ENCODE measurements around the gene ALK.

Gene ALK

DNA sequence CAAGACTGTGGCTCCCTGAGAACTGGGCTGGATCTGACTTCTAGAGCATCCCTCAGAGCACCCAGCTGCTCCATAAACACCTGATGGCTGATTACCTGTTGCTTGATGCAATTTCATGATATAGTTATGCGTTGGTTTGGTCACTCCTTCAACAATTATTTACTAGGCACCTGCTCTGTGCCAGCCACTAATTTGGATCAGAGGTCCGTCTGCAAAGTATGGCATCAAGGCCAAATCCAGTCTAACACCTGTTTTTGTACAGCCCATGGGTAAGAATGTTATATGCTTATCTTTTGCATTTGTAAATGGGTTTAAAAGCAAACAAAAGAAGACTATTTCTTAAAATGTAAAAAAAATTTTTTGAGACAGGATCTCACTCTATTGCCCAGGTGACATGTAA, 348.2 kb downstream of the ALK start:
- no peak for DNase-seq

DNA sequence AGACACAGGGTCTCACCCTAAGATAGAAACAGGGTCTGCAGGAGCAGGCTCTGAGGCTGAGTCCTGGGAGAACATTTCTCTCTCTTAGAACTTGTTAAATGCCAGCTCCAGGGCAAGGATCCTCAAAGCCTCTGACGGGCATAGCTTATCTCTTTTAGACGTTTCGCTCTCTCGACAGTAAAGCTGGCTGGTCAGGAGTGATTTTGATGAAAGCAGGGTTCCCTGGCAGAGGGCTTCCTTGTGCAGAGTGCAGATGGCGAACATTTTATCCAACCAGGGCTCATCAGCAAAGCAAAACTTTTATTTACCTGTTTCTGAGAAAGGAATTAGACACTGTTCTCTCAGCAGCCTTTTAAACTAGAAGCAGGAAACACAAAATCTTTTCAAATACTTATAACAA, 350.8 kb downstream of the ALK start:
- no peak for DNase-seq

DNA sequence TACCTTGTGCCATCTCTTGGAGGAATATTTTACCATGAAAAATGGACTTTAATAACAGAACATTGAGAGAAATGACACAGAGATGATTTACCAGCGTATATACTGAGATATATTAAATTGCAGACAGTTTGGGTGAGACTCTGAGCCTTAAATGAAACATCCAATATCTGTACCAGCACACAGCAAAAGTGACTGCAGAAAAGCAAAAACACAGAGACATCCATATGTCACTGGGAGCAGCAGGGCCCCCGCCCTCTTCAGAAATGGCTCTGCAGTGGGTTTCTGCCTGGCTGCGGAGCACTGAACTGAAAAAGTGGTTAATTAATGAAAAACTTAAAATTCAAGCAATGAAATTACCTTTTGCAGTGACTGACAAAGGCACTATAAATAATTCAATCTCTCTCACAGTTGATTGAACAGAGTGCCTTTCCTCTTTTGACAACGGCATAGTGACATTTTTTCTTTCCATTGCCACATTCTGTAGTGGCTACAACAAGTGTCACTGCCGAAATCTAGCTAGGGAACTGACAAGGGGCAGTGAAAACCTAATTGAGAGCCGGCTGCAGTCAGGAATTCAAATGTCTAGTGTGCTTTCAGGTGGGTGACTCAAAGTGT, 353.4 kb downstream of the ALK start:
- DNase-seq: no peak

DNA sequence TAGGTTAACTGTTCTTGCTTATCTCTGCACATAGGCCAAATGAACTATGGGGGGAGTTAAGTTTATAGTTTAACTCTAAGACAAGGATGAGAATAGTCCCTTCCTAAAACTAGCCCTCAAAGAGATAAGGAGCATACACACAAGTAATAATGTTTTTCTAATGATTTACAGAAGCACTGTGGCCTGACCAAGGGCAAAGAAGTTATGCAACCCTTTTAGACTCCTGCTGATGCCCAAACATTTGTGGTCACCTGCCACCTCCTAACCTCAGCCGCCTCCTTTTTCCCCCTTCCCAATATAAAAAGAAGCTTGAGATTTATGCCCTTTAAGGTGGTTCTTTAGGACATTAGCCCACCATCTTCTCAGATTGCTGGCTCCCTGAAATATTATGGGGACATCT, 357.7 kb downstream of the ALK start:
- DNase-seq: no peak

DNA sequence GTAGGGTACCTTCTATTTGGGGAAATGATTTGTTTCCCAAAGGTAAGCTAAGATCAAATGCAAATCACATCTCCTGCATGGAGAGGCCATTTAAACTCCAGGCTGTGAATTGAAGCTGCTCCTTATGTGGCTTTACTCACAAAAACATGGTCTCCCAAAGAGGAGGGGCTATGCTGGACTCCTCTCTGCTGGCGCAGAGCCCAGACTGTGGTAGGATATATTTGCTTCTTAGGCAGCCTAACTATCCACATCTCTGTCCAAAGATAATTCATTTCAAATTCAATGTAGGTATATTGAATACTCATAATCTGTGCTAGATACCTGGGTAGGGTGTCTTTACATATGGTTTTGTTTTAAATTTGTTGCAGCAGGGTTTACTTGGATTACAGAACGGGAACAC, 358.5 kb downstream of the ALK start:
- no peak for DNase-seq

DNA sequence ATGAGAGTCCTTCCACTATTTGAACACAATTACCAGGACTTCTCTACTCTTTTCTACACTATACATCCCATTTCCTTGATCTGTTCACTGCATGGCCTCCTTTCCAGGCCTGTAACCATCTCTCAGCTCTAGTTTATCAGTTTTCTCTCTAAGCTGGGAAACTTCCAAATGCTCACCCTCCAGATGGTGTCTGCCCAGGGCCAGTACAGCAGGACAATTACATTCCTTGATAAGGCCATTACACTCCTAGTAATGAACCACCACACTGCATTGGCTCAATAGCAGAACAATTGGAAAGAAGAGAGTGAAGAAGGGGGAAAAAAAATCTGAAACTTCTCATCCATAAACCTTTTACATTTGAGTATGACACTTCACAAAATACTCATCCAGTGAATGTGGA, 359.1 kb downstream of the ALK start:
- DNase-seq: no peak

DNA sequence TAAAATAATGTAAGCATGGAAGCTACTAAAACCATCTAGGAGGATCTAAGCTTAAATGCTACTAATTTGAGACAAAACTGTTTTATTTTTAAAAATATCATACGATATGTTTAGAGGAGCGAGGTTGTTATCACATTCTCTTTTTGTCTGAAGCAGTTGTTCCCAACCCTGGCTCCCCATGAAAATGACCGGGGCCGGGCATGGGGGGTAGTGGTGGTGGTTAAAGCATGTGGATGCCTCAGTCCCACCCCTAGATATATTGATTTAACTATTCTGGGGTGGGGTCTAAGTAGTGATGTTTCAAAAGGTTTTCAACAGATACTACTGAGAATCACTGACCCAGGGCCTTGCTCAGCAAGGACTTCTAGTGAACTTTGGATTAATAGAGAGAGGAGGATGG, 359.8 kb downstream of the ALK start:
- DNase-seq: no peak

DNA sequence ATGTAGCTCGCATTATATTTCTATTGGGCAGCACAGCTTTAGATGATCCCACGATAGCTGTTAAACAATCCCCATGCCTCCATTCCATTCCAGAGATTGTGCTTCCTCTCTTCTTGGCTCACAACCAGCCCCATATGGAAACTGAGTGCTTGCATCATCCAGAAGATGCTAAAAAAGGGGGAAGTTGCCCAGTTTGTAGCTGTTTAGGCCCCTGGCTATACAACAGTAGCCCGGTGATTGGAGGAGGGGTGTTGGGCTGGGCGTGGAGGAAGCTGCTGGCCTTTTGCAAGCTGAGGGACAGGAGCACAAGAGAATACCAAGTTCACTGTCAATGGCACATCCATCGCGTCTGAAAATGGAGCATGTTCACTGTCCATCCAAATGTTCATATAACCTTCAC, 360.2 kb downstream of the ALK start:
- no peak for DNase-seq

DNA sequence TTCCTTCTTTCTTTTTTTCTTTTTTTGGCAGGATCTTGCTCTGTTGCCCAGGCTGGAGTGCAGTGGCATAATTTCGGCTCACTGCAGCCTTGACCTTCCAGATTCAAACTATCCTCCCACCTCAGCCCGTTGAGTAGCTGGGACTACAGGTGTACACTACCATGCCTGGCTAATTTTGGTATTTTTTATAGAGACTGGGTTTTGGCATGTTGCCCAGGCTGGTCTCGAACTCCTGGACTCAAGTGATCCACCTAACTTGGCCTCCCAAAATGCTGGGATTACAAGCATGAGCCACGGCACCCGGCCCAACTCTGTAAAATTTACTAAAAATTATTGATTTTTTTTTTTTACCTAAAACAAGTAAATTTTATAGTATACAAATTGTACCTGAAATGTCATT, 360.8 kb downstream of the ALK start:
- no peak for DNase-seq

DNA sequence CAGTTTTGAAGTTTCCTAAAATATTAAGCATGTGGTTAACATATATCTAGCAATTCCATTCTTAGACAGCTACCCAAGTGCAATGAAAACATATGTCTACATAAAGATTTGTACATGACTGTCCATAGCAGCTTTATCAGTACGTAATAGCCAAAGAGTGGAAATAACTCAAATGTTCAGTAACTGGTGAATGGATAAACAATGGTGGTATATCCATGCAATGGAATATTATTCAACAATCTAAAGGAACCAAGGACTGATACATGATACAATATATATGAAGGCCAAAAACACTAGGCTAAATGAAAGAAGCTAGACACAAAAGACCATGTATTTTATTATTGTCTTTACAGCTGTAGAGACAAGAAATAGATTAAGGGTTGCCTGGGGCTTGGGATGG, 361.4 kb downstream of the ALK start:
- DNase-seq: no peak

DNA sequence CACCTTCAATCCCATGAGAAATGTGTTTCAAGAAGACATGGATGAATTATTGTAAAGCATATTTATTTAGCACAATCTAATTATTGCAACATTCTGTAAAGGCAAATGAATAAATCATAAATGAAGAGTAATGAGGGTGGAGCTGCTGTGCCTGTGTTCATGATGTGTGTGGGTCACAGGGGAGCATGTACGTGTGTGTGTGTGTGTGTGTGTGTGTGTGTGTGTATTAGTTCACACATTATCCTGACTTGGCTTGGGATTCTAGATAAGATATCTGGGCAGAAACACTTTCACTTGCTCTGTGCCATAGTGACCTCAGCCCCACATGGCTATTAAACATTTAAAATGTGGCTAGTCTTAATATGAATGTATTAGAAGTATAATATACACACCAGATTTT, 361.8 kb downstream of the ALK start:
- DNase-seq: no peak

DNA sequence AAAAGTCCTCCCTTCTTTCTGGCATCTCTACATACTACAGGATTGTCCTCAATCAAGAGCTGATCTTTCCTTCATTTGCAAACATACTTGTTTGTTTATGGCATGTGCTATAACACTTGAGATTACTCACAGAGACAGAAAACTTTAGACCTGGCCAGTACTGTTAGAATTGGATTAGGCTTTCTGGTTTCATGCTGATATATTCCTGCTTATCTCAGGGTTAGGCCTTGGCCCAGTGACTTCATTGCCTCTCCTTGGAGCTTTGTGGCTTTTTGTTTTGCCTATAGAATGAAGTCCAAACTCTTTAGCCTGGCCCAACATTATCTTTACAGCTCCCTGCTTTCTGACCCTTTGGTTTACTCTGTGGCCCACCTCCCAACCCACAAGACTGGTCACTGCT, 363.3 kb downstream of the ALK start:
- no peak for DNase-seq

DNA sequence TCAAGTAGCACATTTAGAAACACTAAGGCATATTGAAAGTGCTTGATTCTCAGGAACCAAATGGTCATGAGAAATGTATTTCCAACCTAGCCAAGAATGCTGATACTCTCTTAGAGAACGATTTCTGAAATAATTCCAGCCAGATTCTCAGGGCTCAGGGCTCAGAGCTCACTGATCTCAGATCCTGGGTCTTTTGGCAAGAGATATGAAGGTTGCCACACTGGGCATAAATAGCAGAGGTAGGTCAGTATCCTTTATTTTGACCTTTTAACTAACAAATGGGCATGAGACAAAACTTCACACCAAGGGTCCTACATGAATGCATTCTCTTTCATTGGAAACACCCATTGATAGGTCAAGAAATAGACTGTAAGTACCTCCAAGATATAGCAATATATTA, 364.1 kb downstream of the ALK start:
- no peak for DNase-seq

DNA sequence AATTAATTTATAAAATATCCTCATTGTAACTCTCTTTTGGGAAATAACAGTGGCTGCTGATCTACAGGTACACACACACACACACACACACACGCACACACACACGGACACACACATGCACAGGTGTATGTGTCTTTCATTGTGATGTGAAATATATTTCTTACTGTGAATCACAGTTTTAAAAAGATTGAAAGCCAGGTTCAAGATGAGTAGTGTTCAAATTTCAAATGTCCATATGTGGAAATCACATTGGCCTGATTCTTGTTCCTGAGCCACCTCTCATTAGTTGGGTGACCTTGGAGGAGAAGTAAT, 372.4 kb downstream of the ALK start:
- DNase-seq: no peak

DNA sequence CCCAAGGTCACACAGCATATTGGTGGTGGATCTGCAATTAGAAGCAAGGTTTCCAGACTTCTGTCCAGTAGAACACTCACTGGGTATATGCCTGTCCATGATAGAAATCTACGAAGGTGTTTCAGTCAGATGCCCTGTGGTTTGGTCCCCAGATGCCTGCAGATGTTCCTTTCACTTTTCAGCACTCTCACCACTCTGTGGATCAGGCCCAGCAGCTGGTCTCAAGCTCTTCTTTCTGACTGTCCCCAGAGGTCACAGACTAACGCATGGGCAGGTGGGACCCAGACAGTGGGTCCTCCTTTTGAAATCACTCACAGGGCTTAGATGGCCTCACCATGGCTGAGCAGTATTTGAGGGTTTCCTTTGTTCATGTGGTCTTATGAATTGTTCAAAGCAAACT, 376.5 kb downstream of the ALK start:
- DNase-seq: no peak

DNA sequence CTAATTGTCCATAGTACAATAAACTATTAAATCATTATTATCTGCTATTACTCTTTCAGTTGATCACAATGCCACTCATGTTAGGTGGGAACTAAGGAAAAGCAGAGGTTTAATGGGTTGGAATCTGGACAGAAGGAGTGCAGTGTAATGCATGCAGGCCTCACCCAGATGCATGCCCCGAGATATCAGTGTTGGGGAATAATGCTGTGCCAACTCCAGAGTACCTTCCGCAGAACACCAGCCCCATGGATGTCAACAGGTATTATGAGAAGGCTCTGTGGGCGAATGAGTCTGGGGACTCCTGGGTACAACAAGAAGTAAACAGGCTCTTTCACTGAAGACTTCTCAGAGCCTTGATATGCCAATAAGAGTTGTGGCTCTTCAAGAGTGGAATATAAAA, 377.4 kb downstream of the ALK start:
- DNase-seq: no peak

DNA sequence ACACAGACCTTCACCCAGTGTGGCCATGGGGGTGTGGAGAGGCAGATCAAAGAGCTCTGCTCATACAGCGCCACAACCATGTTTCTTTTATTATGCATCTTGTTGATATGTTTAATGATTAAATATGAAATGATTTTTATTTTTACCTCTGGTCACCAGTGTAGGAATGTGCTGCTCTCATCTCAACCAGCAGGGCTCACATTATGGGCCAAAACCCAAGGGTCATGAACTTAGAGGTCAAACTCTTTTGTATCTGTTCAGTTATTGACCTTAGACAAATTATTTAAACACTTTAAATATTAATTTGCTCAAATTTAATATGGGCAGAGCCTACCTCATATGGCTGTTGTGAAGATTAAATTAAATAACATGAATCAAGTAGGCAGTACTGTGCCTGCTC, 386.2 kb downstream of the ALK start:
- DNase-seq: no peak

DNA sequence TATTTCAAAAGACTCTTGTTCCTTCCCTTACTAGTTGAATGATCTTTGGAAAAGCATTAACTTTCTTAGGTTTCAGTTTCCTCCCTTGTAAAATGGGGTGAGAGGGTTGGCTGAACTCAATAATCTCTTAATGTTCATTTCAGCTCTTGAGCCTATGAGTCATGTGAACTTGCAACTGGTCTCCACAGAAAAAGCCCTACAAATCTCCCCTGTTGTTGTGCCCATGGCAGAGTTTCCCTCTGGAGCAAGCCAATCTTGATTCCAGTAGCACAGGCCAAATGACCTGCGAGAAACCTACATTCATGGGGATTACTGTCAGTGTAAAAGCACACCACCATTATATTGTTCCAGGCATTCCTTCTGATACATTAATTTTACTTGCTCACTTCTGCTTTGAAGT, 388.9 kb downstream of the ALK start:
- no peak for DNase-seq

DNA sequence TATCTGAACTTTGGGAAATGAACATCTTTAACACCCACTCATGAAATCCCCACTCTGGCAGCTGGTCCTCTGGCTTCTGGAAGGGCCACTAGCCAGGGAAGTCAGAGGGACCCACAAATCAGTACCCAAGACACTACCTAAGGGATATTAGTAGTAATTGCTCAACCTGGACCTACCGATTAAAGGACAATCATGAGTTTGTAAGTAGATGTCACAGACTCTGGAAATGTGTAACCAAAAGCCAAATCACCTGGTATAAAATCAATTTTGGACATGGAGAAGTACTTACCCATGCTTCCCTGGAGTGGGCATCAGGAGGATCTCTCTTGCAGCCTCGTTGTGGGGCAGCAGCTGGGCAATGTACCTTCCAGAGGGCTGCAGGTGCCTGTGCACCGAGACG, 389.8 kb downstream of the ALK start:
- no peak for DNase-seq

DNA sequence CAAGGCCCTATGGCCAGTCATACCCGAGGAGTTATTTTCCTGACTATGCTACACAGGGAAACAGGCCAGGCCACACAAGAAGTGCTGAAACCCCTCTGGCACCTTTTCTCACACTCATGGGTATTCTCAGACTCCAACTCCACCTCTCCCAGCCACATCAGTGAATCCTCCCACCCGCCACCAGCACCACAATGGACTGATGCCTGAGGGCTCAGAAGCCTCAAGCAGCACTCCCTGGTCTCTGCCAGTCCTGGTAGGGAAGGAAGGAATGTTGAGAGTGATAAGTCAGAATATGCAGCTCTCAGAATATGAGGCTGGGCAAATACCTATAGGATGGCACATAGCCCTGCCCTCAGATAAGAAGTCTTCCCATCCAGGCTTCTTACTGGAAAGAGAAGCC, 391.1 kb downstream of the ALK start:
- DNase-seq: no peak

DNA sequence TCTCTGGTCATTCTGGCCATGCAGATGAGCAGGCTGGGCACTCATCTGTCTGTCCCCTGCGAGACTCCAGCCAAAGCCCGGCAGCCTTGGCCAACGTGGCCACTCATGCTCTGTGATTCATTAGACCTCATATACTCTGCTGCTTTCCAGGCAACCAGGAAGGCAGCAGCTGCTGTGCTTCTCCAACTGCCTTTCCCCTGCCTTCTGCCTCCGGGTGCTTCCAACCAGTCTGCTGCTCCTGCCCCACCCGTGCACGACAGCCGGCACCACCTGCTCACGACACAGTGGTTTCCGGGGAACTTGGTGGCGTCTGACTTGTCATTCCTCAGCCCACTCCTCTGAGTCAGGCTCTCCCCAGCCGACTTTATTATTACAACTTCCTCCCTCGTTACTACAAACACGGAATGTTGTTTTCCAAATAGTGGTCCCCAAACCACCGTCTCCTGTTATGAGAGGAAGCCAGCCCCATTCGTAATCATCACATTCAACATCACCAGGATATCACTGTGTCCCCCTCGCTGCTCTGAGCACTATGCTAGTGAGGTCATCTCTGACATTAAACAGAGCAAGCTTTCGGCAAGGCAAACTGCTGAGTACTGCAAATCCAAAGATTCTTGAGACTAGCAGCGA, 392.4 kb downstream of the ALK start:
- DNase-seq: no peak

DNA sequence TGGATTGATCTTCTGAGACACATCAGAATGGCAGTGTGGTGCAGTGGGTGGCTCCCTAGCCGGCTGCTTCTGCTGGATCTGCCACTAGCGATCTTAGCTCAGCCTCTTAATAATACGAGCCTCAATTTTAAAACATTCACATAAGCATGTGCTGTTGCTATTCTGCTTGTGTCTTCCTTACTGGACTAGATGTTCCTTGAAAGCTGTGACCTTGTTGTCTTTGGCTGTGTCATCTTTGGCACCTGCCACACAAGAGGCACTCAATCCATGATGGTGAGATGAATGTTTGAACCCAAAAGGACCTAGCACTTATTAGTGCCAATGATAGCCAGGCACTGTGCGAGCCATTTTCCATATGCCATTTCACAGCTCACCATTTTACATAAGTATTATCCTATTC, 393.0 kb downstream of the ALK start:
- no peak for DNase-seq

DNA sequence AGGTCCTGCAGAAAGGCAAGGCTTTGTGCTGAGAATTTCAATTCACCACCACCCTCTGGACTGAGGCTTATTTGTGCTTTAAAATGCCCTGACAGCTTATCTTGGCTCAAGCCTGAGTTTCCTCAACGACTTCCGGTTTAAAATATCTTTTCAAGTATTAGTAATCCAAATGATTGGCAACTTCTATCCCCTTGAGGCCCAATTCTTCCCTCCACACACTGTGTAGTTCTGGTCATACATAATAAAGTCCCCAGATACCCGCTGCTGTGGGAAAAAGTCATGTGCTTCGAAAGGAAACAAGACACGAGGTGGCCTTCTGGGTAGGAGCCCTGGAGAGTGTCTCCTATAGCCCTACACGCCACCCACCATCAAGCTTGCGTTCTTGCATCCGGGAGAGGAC, 393.4 kb downstream of the ALK start:
- DNase-seq: no peak

DNA sequence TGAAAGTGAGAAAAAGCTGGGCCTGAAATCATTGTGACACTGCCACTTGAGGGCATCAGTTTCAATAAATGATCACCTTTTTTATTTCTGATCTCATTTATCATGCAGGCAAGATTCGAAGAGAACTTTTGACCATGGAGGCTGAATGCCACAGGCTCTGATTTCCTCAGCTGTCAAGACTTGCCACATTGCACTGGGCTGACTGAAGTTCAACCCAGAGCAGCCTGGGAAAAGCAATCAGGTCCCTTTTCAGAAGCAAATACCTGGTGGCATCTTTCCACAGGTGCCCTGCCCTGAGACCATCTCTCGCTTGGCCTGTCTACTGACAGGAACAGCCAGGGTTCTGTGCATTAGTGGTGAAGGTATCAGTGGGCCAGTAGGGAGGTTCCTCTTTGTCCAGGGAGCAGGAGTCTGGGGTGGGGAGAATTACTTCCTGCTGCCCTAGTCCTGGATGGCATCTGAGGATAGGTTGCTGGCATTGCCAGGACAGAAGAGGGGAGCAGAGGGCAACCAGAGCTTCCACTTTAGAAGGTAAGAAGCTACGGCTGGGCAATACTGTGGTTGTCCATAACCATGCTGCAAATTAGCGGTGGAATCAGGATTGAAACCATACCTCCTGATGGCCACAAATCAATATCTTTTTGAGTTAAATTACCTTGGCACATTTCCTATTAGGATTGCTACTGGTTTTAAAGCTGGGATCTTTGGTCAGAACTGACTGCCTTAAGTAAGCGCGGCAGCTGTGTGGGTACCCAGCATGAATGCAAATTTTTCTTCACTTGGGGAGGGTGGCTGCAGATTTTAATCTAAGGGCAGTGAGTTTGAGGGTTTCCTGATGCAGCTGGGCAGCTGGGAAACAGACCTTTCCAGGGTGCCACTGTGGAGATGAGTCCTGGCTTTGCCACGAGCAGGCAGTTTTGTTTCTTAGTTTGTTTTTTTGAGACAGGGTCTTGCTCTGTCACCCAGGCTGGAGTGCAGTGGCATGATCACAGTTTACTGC, 394.5 kb downstream of the ALK start:
- no peak for DNase-seq

Data from activated CD4-positive, CD25-positive, alpha-beta regulatory T cell treated with anti-CD3 and anti-CD28 coated beads, Interleukin-2, amount 50 U/mL, for 72 hours (primary cell).